CD4-positive, alpha-beta T cell treated with Interleukin-21 for 1 hour (primary cell): ENCODE data around the gene NAP1L4.

Experiments
- DNase-seq: peaks from one replicate; pipeline ENCODE4 v3.0.0-alpha.2; 2020

NAP1L4 gene

DNA sequence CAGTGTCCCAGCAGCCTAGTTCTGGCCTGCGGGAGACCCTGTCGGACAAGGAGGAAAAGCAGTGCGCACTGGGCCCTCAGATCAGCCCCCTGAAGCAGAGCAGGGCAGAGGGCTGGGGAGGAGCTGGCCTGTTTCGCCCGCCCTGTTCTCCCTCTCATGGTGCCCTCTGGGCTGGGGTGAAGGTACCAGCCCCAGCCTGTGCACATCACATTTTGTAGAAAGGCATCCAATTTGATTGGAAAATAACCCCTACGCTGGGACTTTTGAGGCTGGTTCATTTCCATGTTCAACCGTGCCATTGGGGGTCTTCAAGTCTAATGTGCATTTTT, 832 bp upstream of the NAP1L4 start:
- no peak for DNase-seq

DNA sequence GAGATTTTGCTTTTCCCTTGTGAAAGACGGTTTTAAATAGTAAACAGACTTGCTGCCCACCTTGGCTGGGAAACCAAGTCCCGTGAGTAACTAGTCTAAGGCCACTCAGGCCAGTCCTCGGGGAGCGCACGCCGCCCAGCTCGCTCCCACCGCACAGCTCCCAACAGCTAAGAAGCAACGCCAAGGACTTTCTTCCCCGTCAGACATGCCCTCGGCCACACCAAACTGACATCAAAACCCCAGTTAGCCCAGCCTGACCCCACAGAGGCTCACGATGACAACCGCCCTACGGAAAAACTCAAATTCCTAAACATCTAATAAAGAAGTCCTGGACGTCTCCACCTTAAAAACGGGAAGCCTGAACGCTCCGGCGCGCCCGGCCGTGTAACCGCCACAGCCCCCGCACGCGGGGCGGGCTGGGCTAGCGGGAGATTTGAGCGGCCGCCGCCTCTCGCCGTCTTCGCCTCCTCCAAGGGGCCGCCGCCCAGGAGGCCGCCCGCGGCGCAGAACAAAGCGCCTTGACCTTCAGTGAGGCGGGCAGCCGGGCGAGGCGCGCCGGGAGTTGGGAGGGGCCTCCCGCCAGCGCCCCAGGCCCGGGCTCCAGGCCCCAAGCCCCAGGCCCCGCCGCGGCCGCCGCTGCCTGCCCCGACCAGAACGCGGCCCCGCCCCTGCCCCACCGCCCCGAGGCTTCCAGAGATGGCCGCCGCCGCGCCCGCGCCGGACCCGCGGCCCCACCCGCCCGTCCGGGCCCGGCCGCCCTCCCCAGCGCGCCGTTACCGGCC, 486 bp downstream of the NAP1L4 start:
- no peak for DNase-seq

DNA sequence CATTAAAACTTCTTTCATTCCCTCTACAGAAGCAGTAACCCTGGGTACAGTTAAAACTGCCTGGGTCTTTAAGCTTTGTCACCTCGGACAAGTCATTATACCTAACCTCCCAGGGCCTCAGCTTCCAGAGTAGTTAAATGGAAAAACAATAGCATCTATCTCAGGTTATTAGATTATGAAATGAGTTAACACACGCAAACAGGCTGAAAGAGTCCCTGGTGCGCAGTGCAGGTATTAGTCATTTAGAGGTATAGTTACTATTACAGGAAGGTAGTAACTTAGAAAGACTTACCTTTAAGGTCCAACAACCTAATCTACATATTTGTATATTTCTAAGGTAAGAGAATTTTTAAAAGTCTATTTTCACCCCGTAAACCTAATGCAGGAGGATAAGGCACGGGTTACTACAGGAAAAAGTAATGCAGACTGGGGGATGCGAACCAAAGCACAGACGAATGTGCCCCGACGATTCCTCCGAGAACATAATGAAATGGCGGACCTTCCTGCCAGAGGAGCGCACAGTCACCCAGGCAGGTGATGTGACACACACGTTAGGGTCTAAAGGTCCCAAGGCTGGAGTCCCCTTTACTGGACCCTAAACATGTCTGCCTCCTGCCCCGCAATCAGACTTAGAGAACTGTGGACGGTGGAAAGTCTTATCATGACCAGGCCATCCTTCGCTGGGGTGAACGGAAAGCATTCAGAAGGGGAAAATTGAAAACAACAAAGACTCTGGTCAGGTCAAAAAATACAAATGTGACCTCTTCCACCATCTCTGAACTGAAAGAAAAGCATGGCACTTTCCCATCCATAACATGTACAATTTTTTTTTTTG, 1.3 kb downstream of the NAP1L4 start:
- DNase-seq = peak; percentile 39

DNA sequence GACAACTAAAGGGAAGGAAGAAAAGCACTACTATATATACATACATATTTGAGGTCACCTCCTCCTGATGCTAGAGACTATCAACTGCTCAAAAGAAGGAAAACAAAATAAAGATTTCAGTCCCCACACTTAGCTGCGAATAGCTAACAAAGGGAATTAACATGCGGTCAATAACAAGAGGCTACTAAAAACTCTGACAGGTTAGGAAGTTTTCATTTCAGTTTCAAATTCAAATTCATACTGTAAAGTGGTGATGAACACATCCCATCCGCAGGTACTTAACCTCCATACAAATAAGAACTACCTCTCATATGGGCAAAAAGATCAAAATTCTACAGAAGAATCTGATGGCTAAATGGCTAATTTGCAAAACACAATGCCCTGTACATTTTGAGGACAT, 2.6 kb downstream of the NAP1L4 start:
- DNase-seq = peak; percentile 26

DNA sequence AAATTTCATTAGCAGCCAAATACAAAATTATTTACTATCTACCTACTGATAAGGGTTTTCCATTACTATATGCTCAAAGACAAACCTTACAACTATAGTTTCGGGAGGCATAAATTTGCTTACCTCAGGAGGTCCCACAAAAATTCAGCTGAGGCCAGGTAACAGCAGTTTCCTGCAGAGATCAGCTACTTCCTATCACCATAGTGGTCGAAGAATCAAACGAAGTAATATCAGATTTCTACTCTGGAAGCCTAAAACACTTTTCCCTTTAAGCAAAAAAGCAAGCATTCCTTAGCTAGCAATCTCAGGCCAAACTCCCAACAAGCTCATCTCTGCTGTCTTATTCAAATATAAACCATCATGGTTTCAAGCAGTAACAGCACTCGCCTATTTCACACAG, 3.1 kb downstream of the NAP1L4 start:
- peak; percentile 22 for DNase-seq

DNA sequence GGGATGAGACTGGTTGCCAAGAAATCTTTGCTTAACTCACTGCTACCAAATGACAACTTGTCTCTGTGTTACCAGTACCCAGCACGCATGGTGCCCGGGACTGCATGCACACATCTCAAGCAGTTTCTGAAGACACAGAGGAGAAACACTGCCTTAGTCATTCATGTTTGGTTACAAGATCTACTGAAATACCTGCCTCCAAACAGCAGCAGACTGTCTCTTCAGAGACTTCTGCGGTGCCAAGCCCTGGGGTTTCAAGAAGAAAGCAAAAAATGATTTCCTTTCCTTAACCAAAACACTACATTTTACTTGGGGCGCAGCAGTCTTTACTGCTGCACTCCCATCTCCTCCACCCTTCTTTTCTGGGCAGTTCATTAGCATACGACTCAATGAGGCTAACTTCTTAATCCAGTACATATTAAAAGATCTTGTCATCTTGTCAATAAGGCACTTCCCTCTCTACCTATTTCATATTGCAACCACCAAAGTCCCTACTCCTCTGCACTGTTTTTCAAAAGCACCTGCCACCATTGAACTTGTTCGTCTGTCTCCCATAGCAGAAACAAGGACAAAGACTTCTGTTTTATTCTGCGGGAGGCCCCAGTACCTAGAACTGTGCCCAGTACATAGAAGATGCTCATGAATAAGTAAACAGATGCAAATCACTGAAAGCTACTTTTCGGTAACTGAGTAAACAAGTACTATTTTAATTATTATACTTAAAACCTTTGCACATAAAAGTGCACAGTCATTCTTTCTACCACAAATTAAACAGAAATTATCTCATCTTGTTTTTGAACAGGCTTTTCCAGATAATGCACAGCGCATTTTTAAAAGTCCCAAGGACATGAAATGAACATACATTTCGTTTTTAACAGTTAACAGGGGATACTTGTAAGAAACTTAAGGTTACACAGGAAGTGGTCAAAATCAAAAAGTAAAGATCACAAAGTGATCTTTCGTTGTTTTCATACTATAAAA, 4.0 kb downstream of the NAP1L4 start:
- DNase-seq = peak; percentile 34

DNA sequence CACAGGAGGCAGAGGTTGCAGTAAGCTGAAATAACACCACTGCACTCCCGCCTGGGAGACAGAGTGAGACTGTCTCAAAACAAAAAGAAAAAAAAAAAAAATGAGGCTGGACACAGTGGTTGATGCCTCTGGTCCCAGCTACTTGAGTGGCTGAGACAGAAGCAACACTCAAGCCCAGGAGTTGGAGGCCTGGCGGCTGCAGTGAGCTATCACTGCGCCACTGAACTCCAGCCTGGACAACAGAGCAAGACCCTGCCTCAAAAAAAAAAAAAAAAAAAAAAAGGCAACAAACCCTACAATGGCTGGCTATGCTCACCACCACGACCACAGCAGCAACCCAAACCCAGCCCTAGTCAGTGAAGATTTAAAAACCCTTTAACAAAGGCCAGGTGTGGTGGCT, 8.2 kb downstream of the NAP1L4 start:
- DNase-seq = no peak

DNA sequence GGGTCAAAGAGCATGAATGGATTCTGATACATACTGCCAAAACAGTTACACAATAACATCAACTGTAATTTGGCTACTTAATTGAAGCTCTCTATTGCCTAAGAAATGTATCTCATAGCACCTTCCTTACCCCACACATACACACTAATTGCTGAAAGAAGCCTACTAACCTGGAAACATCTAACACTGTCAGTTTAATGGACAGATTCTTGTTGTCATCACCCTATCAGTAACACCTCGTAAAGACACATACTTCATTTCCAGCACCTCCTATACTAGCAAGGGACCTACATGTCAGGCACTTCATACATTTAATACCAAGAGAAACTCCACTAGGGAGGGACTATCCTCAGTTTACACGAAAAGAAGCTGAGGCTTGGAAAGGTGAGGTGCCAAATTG, 9.9 kb downstream of the NAP1L4 start:
- no peak for DNase-seq

DNA sequence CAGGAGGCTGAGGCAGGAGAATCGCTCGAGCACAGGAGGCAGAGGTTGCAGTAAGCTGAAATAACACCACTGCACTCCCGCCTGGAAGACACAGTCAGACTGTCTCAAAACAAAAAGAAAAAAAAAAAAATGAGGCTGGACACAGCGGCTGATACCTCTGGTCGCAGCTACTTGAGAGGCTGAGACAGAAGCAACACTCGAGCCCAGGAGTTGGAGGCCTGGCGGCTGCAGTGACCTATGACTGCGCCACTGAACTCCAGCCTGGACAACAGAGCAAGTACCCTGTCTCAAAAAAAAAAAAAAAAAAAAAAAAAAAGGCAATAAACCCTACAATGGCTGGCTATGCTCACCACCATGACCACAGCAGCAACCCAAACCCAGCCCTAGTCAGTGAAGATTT, 11.0 kb downstream of the NAP1L4 start:
- no peak for DNase-seq

DNA sequence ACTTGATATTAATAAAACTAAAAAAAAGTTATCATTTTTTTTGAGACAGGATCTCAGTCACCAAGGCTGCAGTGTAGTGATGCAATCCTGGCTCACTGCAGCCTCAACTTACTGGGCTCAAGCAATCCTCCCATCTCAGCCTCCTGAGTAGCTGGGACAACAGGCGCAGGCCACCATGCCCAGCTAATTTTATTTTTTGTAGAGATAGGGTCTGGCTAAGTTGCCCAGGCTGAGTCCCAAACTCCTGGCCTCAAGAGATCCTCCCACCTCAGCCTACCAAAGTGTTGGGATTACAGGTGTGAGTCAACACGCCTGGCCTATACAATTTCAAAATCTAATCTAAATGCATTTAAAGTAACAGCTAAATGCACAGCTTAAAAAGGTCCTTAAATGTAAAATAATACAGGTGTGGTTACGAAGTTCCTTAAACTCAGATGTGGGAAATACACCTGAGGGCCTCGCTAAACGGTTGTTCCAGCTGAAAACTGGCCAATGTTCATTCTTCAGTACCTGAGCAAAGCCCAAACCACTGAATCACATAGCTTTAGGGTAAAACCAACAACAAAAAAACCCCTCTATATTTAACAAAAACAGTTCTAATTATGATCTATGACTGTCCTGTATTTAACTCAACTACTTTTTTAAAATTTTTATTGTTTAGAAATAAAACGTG, 11.8 kb downstream of the NAP1L4 start:
- DNase-seq = no peak

DNA sequence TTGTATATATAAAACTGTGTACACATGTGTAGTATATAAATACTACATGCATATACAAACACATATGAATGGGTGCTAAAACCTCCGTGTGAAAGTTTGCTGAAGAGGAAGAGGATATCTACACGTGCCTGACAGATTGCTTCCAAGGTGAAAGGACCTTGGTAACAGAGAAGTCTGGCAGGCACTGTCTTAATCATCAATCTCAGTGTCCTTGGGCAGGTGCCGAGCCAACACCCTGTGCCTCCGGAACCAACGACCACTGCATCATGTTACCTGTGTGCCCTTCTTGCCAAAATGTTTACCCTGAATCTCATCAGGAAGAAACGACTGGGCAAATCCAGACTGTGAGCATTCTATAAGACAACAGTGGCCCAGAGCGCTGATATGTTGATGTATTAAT, 15.0 kb downstream of the NAP1L4 start:
- DNase-seq = no peak

DNA sequence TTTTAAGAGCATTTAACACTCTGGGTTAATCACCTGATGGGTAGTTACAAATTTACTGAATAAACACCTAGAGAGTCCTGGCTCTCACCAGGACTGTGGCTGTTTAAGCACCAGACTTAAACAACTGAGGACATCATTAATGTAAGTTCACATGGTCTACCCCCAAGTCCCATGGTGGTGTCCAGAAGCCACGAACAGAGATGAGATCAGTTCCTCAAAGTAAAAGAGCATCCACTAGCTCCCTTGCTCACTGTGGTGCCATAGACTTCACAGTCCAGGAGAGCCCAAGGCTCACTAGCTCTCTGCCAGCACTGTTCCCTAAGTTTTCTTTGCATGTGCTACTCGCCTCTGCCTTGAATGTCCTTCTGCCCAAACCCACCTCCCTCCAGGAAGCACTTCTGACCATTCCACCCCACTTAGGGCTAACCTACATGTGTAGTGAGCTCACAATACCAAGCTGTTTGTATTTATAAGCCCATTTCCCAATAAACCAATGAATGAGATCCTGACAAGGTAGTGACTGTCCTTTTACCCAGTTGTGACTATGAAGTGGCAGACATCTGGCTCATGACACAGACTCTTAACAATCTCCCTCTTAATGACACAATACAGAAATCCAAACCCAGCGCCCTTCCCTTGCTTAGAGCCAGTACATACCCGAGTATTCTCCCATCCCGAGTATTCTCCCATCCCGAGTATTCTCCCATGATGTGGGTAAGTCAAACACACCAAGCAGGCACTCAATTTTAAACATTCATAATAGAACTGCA, 15.7 kb downstream of the NAP1L4 start:
- DNase-seq = no peak

DNA sequence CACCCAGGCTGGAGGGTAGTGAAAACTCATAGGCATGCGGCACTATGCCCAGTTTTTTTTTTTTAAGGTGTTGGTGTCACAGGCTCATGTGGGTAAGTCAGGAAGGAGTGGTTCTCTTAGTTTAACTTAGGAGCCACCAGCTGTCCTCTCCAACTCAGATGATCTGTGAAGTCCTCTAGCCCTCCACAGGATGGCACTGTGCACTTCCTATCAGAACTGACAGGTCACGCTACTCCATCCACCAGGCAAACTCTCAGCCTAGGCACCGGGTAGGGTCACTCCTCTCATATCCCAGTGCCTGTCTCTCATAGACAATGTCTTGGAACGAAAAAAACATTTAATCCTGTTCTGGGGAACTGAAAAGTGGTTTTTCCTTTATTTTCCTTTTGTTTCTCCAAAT, 16.5 kb downstream of the NAP1L4 start:
- peak; percentile 64 for DNase-seq

DNA sequence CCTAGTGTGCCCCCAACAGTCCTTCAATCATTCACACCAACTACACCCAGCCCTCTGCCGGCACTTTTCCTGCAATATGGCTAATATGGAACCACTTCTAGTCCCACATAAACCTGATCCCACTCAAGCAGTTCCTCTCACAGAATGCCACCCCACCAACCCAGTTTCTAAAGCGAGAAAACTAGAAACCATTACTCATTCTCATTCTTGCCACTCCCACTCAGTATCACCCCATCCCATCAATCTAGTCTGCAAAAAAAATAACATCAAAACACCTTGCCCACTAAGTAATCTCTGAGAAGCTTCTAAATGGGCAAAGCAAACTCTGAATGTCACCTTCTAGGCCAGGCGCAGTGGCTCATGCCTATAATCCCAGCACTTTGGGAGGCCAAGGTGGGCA, 17.9 kb downstream of the NAP1L4 start:
- no peak for DNase-seq

DNA sequence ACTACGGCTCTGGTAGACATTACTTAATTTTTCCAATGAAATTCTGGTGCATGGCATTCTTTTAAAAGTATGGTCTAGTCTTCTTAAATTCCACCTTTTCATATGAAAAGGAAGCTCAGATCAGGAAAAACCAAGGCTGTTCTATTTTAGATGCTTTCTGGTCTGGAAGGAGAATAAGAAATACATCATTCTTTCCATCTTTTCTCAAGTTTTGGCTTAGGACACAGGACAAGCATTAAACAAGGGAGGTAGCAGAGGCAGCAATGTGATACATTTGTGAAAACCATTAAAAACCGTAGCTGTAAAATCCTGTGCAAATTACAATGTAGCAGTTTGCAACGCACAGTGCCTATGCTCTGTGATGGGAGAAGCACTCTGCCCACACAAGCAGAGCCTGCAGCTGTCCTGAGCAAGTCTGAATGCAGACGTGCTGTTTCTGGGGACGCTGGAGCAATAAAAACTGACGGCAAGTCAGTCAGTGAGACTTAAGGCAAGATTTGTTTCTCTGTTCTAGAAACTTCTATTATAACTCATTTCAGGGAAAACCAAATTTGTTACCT, 23.7 kb downstream of the NAP1L4 start:
- DNase-seq = no peak

DNA sequence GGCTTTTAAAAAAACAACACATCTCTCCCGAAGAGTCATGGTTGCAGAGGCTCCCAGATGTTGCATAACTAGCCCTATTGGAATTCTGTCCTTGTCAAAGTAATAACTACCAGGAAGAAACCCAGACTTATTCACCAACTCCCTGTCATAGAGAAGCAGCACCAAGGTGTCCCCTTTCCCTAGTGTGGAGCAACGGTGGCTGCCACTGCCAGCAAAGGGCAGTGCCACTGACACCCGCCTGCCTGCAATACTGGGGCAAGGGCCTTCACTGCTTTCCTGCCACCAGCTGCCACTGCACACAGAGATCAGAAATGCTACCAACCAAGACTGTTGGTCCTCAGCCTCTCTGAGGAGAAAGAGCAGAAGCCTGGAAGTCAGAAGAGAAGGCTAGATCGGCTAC, 27.3 kb downstream of the NAP1L4 start:
- DNase-seq = no peak

DNA sequence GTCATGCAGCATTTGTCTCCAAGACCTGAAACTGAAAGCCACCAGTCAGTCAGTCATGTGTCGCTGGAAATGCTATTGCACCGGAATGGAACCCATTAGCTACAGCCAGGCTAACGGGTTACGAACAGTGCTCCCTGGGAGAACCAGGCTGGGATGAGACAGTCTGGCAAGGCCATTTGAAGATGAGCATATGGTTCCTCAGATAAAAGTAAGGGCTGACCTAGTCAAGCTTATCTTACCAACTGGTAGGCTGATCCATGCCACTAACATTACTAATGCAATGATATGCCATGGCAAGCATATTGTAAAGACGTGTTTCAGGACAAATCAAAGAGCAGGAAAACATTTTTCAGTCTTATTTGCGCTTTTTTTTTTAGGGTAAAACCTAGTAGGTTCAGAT, 28.4 kb downstream of the NAP1L4 start:
- DNase-seq = no peak

DNA sequence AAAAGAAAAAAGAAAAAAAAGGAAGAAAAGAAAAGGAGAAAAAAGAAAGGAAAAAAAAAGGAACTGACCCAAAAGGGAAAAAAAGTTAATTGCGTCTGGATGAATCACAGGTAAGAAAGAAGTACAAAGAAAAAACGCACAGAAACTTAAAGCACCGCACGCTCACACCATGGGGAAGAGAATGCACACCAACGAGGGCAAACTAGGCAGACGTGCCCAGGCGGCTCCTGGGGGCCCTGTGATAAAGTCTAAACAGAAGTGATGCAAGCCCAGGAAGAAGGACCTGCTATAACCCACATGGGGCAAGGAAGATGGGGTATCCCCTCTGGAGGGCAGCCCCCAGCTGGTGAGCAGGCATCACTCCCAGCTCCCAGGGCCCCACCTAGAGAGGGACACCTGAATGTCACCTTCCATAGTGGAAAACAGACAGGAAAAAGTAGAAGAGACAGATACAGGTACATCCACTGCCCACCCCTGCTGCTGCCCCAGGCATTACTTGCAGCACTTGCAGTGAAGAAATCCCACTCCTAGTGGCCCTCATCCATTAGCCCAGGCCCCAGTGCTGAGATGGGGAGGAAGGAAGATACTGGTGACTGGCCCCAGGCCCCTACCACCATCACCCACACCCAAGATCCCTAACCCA, 28.9 kb downstream of the NAP1L4 start:
- DNase-seq = no peak

DNA sequence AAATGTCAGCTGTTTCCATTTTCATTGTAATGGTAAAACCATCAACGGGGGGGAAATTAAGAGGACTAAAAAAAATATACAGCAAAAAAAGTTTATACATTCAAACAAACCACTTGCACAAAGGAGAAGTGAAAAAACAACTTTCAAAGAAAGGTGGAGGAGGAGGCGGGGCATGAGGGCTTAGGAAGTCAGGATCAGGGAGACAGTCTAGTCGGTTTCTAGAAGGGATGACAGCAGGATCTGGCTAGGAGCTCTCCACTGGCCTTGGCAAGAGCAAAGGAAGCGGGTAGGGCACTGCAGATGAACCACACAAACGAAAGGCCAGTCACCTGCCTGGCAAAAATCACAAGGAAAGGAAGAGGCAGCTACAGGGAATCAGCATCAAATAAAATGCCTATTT, 31.0 kb downstream of the NAP1L4 start:
- DNase-seq = no peak

DNA sequence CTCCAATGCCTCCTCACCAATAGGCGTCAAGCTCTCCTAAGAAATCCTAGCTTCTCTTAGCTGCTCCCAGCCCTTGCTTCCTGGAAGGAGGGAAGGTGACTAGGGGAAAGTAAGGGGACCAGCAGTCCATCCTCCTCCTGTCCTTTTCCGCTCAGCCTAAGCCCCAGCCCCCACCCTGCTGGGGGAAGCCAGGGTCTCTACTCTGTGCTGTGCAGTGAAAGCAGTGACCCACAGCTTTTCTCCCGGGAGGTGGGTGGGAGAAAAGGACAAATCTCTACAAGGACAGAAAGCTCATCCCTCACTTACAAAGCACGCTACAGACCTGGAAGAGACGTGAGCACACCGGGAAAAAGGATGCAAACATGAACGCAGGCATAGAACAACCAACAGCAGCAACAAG, 32.0 kb downstream of the NAP1L4 start:
- no peak for DNase-seq

DNA sequence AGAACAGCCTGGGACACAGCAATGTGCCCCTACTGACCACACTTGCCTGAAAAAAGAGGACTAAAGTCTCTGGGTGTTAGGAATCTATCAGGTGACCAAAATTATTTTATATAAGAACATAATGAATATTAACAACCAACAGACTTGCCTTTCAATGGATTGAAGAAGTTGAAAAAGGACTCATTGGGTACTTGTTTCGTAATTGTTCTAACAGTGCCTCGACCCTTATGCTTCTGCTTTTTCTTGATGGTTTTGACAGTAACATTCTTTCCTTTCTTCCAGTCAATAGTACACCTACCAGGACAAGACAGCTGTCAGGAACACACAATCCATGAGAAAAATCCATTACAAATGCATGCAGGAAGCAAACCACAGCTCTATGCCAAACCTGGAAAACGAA, 33.9 kb downstream of the NAP1L4 start:
- no peak for DNase-seq
